HUES6 (cell line): ENCODE results near the gene OPN1MW.
"Not testable (repeated sequence)": the region's sequence is repeated elsewhere in the genome, so short reads cannot be mapped to it uniquely, and the experiment has no call there.

ENCODE experiments used
- H3K27ac ChIP-seq: 2 replicates; pipeline ENCODE4 v1.7.0; 2013; ENCODE audit warnings: low read depth, mild to moderate bottlenecking, low read length, inconsistent platforms
- H3K27me3 ChIP-seq: 2 replicates; pipeline ENCODE4 v1.6.1; 2013; ENCODE audit warnings: low read length; ENCODE audit not compliant: control insufficient read depth, insufficient read depth
- H3K36me3 ChIP-seq: 2 replicates; pipeline ENCODE4 v1.6.1; 2013; ENCODE audit warnings: low read length; ENCODE audit not compliant: control insufficient read depth, insufficient read depth
- H3K4me1 ChIP-seq: 2 replicates; pipeline ENCODE4 v1.6.1; 2013; ENCODE audit warnings: low read length; ENCODE audit not compliant: control insufficient read depth, insufficient read depth
- H3K4me3 ChIP-seq: 2 replicates; pipeline ENCODE4 v1.5.1; 2013; ENCODE audit warnings: low read depth, low read length
- H3K9ac ChIP-seq: one replicate; pipeline ENCODE4 v1.6.1; 2013; ENCODE audit warnings: mild to moderate bottlenecking, low read length
- H3K9me3 ChIP-seq: 2 replicates; pipeline ENCODE4 v1.6.1; 2013; ENCODE audit warnings: low read depth, low read length; ENCODE audit not compliant: control insufficient read depth, insufficient read depth

The OPN1MW gene

DNA sequence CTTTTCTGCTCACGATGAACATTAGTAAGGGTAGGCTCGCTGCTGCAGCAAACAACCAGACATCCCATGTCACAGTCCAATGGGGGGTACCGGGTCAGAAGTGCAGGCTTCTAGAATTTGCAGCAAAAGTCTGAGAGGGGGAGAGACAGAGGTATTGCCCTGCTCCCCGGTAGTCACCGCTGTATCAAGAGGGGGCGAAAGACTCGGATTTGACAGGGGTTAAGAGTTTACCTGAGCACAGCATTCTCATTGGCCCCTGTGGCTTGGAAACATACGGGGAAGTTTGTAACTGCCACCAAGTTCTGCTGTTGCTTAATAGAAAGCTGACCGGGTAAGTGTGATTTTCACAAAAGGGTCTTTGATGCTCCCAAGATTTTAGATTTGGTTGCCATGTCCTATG is 28.7 kb downstream of the OPN1MW start:
- not testable (repeated sequence) for H3K9ac ChIP-seq, H3K36me3 ChIP-seq, H3K27me3 ChIP-seq, H3K9me3 ChIP-seq, H3K27ac ChIP-seq, H3K4me1 ChIP-seq, H3K4me3 ChIP-seq

DNA sequence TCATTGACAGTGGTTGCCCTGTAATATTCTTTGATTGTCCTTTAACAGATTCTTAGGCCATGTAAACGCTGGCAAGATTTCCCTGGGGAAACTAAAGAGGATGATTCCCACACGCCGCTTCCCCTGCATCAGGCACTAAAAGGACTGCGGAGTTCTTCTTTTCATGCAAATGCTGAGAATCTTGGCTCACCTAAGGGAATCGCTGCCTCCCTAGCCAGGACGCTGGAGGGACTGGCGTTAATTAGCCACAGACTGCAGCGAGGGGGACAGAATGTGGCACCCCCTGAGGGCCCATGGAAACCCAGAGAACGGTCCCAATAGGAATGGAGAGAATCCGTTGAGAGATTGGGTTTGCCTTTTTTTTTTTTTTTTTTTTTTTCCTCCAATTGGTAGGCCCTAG is 29.1 kb downstream of the OPN1MW start:
- H3K27ac ChIP-seq, H3K4me1 ChIP-seq, H3K9ac ChIP-seq, H3K27me3 ChIP-seq, H3K36me3 ChIP-seq, H3K4me3 ChIP-seq, H3K9me3 ChIP-seq: not testable (repeated sequence)

DNA sequence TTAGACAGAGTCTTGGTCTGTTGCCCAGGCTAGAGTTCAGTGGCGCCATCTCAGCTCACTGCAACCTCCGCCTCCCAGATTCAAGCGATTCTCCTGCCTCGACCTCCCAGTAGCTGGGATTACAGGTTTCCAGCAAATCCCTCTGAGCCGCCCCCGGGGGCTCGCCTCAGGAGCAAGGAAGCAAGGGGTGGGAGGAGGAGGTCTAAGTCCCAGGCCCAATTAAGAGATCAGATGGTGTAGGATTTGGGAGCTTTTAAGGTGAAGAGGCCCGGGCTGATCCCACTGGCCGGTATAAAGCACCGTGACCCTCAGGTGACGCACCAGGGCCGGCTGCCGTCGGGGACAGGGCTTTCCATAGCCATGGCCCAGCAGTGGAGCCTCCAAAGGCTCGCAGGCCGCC is 37.1 kb downstream of the OPN1MW start, which contains the start of gene OPN1MW2:
OPN1MW2 (plus strand) TSS at position 301 of the 400 bp plus-strand sequence; CDS start at position 361, 60 bp downstream.
- H3K9ac ChIP-seq, H3K4me1 ChIP-seq, H3K27ac ChIP-seq, H3K36me3 ChIP-seq, H3K9me3 ChIP-seq, H3K4me3 ChIP-seq, H3K27me3 ChIP-seq: not testable (repeated sequence)

DNA sequence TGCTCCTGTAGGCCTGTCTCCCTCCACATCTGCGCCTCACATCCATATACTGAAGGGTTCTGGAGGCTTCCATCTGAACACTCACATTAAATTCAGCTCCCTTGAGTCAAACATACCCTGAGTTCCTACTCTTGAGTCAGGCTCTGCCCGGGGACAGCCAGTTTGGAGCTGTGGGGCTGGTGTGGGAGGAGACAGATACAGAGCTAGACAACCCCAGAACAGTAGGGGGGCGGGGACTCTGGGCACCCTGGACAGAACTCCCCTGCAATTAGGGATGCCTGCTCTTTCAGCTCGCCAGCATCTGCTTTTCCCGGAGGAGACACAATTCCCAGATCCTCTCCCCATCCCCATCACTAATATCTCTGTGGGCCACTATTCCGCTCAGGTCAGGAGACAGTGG is 42.9 kb downstream of the OPN1MW start:
- H3K27ac ChIP-seq, H3K9me3 ChIP-seq, H3K36me3 ChIP-seq, H3K4me1 ChIP-seq, H3K27me3 ChIP-seq, H3K9ac ChIP-seq, H3K4me3 ChIP-seq: not testable (repeated sequence)

DNA sequence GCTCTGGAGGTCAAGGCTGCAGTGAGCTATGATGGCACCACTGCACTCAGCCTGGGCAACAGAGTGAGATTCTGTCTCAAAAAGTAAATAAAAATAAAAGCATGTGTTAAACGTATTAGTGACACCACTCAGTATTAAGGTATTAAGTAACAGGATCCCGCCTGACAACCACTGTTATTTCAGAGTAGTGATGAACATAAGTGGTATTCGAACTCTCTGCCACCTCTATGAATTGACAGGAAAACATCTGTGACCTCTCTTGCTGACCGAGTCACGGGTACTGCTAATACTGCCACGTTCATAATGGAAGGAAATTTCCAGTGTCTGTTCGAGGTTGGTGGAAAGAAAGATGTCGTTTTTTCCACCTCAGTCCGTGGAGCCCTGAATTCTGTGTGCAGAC is 44.3 kb downstream of the OPN1MW start:
- not testable (repeated sequence) for H3K4me3 ChIP-seq, H3K9ac ChIP-seq, H3K36me3 ChIP-seq, H3K4me1 ChIP-seq, H3K27ac ChIP-seq, H3K9me3 ChIP-seq, H3K27me3 ChIP-seq

DNA sequence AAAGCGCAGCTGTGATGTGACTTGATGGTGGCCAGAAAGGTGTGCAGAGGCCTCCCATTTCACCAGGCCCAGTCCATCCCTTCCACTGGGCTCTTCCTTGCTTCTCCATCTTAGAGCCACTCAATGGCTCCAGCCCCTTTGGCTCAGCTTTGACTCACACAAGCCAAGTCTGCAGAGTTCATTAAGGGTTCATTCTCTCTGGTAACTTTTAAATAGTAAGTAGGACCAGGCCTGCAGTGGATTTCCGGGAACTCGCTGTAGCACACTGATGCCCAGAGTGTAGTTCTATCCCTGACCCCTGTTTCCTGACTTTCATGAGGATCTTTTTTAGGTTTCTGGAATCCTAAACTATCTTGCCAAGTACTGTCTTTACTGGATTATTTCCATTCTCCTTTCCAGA is 49.0 kb downstream of the OPN1MW start:
- not testable (repeated sequence) for H3K9me3 ChIP-seq, H3K27ac ChIP-seq, H3K4me1 ChIP-seq, H3K9ac ChIP-seq, H3K36me3 ChIP-seq, H3K27me3 ChIP-seq, H3K4me3 ChIP-seq

DNA sequence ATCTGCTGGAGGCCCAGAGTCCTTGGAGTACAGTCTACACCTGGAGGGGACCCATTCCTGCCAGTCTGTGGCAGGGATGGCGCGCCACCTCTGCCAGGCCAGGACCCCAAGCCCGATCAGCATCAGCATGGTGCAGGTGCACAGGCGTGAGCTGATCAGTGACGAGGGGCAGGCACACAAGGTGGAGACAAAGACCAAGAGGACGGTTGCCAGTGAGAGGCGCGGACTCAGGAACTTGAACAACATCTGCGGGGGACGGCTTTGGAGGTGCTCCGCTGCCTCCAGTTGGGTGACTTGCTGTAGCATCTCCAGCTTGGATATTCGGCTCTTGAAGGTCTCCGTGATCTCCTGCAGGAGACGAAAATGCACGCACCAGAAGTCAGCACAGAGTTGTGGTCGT is 51.2 kb downstream of the OPN1MW start:
- not testable (repeated sequence) for H3K4me3 ChIP-seq, H3K27me3 ChIP-seq

DNA sequence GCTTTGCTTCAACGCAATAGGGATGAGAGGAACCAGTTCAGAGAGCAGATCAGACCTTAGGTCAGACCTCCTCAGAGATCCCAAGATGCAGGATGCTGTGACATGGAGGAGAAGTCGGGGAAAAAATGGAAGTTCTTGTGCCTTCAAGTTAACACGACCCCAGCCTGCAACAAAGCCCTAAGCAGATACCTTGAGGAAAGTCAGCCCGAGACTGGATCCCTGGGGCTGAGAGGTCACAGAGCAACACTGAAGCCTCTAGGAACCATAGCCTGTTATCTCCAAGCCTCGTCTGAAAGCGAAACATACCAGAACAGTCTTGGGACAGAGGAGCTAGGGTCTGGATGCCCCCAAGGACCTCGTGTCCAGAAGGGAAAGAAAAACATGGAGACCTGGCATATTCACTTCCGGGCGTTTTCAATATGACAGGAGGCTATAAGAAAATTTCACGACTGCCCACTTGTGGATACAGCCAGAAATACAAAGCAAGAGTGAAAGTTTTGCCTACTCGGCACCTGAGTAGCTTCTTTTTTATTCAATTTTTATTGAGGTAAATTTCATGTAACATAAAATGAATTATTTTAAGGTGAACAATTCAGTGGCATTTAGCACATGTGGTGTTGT is 56.7 kb downstream of the OPN1MW start:
- not testable (repeated sequence) for H3K4me3 ChIP-seq, H3K27me3 ChIP-seq, H3K36me3 ChIP-seq, H3K9me3 ChIP-seq, H3K4me1 ChIP-seq, H3K27ac ChIP-seq, H3K9ac ChIP-seq

More for the DNA sequence above, 51.2 kb downstream of the OPN1MW start:
- not testable (repeated sequence) for H3K27ac ChIP-seq, H3K36me3 ChIP-seq, H3K9me3 ChIP-seq, H3K4me1 ChIP-seq, H3K9ac ChIP-seq

DNA sequence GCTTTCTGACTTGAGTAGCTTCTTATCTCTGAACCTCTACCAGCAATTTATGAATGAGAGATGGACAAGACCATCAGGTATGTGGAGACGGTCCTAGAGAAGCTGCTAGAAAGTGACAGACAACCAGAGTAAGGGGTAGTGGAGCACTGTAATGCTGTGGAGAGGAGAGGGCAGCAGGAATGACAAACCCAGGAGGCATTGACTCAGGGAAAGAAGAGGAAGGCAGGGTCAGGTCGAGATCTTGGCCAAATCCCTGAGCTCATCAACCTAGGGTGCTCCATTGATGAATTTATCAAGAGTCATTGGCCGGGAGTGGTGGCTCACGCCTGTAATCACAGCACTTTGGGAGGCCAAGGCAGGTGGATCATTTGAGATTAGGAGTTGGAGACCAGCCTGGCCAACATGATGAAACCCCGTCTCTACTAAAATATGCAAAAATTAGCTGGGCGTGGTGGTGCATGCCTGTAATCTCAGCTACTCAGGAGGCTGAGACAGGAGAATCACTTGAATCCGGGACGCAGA is 57.6 kb downstream of the OPN1MW start:
- H3K27me3 ChIP-seq, H3K9me3 ChIP-seq: not testable (repeated sequence)

More for the DNA sequence above, 57.6 kb downstream of the OPN1MW start:
- H3K4me3 ChIP-seq, H3K36me3 ChIP-seq, H3K4me1 ChIP-seq, H3K9ac ChIP-seq, H3K27ac ChIP-seq: not testable (repeated sequence)
